ENCODE results near the gene TSPO2. TPM values are rescaled to one million over a fixed set of nuclear protein-coding genes. Genes with fewer than 3 reads are reported as not detected.

The TSPO2 gene
- total and polyA plus RNA-seq, 9 of the 15 experiments (the other 6 are each of a cell fraction or from before 2014, with no cell fraction given), result not detected

- TF ChIP-seq ZNF175 (CRISPR knock-in tag; IDR thresholded peaks at IDR 0.05; ENCODE audit: low read depth), result no peak
- no peak for TF ChIP-seq GTF2E2 (tag; IDR thresholded peaks at IDR 0.05)
- TF ChIP-seq MIER1 (IDR thresholded peaks at IDR 0.05; ENCODE audit: low read depth), result no peak
- no peak for TF ChIP-seq CREB3 (tag; conservative IDR thresholded peaks at IDR 0.05; ENCODE audit: low read depth)
Observed at GRCh38 chr6:41064841-41065240, 22.6 kb downstream of the TSPO2 start (continued).

- H4K20me1 ChIP-seq (replicated peaks; ENCODE audit: control insufficient read depth, insufficient read depth, low read length), result no peaks in the 10 kb centered on the region
- no peak overlapping the region for H3K27ac ChIP-seq (ENCODE audit: extremely low read depth, low read depth, low read length)
- H3K79me2 ChIP-seq (ENCODE audit: control insufficient read depth, insufficient read depth, low read length), result peaks cover 6% of the 10 kb centered on the region; the same call in 2 of the 3 replicates
- 70% methylated on average over 2 of the region's 2 CpGs for WGBS (ENCODE audit: insufficient coverage, low coverage, missing lambda C conversion rate)
- ATAC-seq (no peak), DNase-seq (ENCODE audit: extremely low read depth in 1 of 4, low spot score in 3 of 4) (no peak), FAIRE-seq (no peak)
- no peaks in the 10 kb centered on the region for H3K27me3 ChIP-seq (ENCODE audit: control insufficient read depth in 2 of 2, insufficient read depth in 2 of 2, low read length in 2 of 2)
- ChIA-PET POLR2A (interaction anchor here (0.7 kb wide), 1 partner anchor 12 kb away, joined by 3 read pairs; no protein-coding TSS in a partner anchor), CTCF (ENCODE audit: low intra/inter-chr PET ratio) (interaction anchor here (1.6 to 4.0 kb wide), 2 partner anchors 28 to 60 kb away, joined by 5 to 26 read pairs; no protein-coding TSS in a partner anchor)
- peaks cover 81% of the 10 kb centered on the region for H3K36me3 ChIP-seq (ENCODE audit: control insufficient read depth, insufficient read depth, low read length)
- BruUV-seq (replicated peaks), result no TSS peak
- no peak overlapping the region for H3K9ac ChIP-seq (ENCODE audit: insufficient read depth in 1 of 2, low read depth in 2 of 2, low read length in 2 of 2)
- H3K9me1 ChIP-seq (ENCODE audit: control insufficient read depth, insufficient read depth, low read length), result no peaks in the 10 kb centered on the region
- TF ChIP-seq ZNF3 (CRISPR knock-in tag; IDR thresholded peaks at IDR 0.05), result no peak
- no peak for TF ChIP-seq MTA1 (IDR thresholded peaks at IDR 0.05; ENCODE audit: borderline replicate concordance)
- TF ChIP-seq PHTF2 (CRISPR knock-in tag; IDR thresholded peaks at IDR 0.05), result no peak
- TF ChIP-seq NRF1 (conservative IDR thresholded peaks at IDR 0.05 in 1 of 2, IDR thresholded peaks at IDR 0.05 in 1 of 2), result no peak
- no peak for TF ChIP-seq POLR2G (IDR thresholded peaks at IDR 0.05; ENCODE audit: low read depth, low read length)
- no peak for TF ChIP-seq CTBP1 (IDR thresholded peaks at IDR 0.05; ENCODE audit: borderline replicate concordance)
- TF ChIP-seq SFPQ (IDR thresholded peaks at IDR 0.05; ENCODE audit: low read depth, low read length), result no peak
- TF ChIP-seq BRF1 (IDR thresholded peaks at IDR 0.05; ENCODE audit: borderline replicate concordance, extremely low read depth, insufficient read length), result no peak
- TF ChIP-seq ZNF395 (CRISPR knock-in tag; IDR thresholded peaks at IDR 0.05), result no peak
- no peak for TF ChIP-seq BCOR (IDR thresholded peaks at IDR 0.05)
- TF ChIP-seq PRMT5 (CRISPR knock-in tag; IDR thresholded peaks at IDR 0.05), result no peak
- no peak overlapping the region for H3K4me3 ChIP-seq
- intact Hi-C loops (cut with micrococcal nuclease), result loop anchor here (2.0 to 5.0 kb wide), 2 partner anchors 38 to 59 kb away; no protein-coding TSS in a partner anchor
- no peak overlapping the region for H3K4me2 ChIP-seq (ENCODE audit: insufficient read depth, low read length)
- H2AFZ ChIP-seq (ENCODE audit: low read depth, low read length), result no peak overlapping the region
- H3K9me3 ChIP-seq (replicated peaks; ENCODE audit: control insufficient read depth, insufficient read depth, low read depth, low read length), result no peaks in the 10 kb centered on the region
- in situ Hi-C loops (cut with MboI), result no loop called here
- H3K4me1 ChIP-seq (replicated peaks in 1 of 2; ENCODE audit: control insufficient read depth in 2 of 2, insufficient read depth in 2 of 2, low read length in 2 of 2), result peaks cover 0 to 7% of the 10 kb centered on the region in 2 experiments; a peak in 1 of 5 replicates
Observed at GRCh38 chr6:41065550-41066026, 23.3 kb downstream of the TSPO2 start.

Data from K562 (cell line).